GM21526 (cell line): ENCODE data around the gene DRP2.
"Not testable (repeated sequence)": the region's sequence is repeated elsewhere in the genome, so short reads cannot be mapped to it uniquely, and the experiment has no call there.

Experiments
- ATAC-seq: cut with Tn5 transposase; IDR thresholded peaks from one replicate; pipeline ENCODE4 v1.9.1; 2021; ENCODE audit warnings: moderate library complexity; ENCODE audit not compliant: unreplicated experiment, low FRiP score

The DRP2 gene

GRCh38 chrX:101219116-101219863, at the start of gene DRP2:
Gene DRP2 (plus strand): TSS chrX:101219786. CDS start chrX:101231648, 11,862 bp downstream.
- ATAC-seq, result no peak

GRCh38 chrX:101171883-101172400, 47.6 kb upstream of the DRP2 start:
- no peak for ATAC-seq

GRCh38 chrX:101176439-101176838, 43.1 kb upstream of the DRP2 start:
- no peak for ATAC-seq

GRCh38 chrX:101184876-101185275, 34.7 kb upstream of the DRP2 start:
- not testable (repeated sequence) for ATAC-seq

- not testable (repeated sequence) for ATAC-seq
Measured at GRCh38 chrX:101187961-101188360, 31.6 kb upstream of the DRP2 start.

- no peak for ATAC-seq
Measured at GRCh38 chrX:101190736-101191135, 28.9 kb upstream of the DRP2 start.

- no peak for ATAC-seq
Measured at GRCh38 chrX:101191217-101191750, 28.3 kb upstream of the DRP2 start.

- ATAC-seq, result no peak
Measured at GRCh38 chrX:101195442-101196173, 24.0 kb upstream of the DRP2 start.

- ATAC-seq, result no peak
Measured at GRCh38 chrX:101203761-101204351, 15.7 kb upstream of the DRP2 start.

- ATAC-seq, result peak; percentile 83
Measured at GRCh38 chrX:101206471-101206870, 13.1 kb upstream of the DRP2 start.

- ATAC-seq, result peak; percentile 49
Measured at GRCh38 chrX:101208152-101208905, 11.3 kb upstream of the DRP2 start.

GRCh38 chrX:101210630-101211029, 9.0 kb upstream of the DRP2 start:
- no peak for ATAC-seq

GRCh38 chrX:101217689-101218088, 1.9 kb upstream of the DRP2 start:
- no peak for ATAC-seq

GRCh38 chrX:101219864-101220346, 319 bp downstream of the DRP2 start:
- ATAC-seq, result no peak

GRCh38 chrX:101220662-101221260, 1.2 kb downstream of the DRP2 start:
- ATAC-seq, result no peak

- ATAC-seq, result no peak
Measured at GRCh38 chrX:101223226-101223625, 3.6 kb downstream of the DRP2 start.

- ATAC-seq, result no peak
Measured at GRCh38 chrX:101229170-101229569, 9.6 kb downstream of the DRP2 start.

- ATAC-seq, result no peak
Measured at GRCh38 chrX:101230636-101231035, 11.1 kb downstream of the DRP2 start.

GRCh38 chrX:101231080-101231479, 11.5 kb downstream of the DRP2 start:
- ATAC-seq, result no peak

- no peak for ATAC-seq
Measured at GRCh38 chrX:101232316-101232715, 12.7 kb downstream of the DRP2 start.
